ENCODE results near the gene ETV7.
"Not testable (repeated sequence)": the region's sequence is repeated elsewhere in the genome, so short reads cannot be mapped to it uniquely, and the experiment has no call there.

ETV7 gene

GRCh38 chr6:36414481-36414880 lies 27.0 kb upstream of the ETV7 start:
- no peak for DNase-seq
- no peaks in the 10 kb centered on the region for H3K36me3 ChIP-seq (replicated peaks)
- in situ Hi-C loops (cut with HindIII; ENCODE audit: low pct_ligation_motif_present, low sequenced_read_pairs): no loop called here
- no peak overlapping the region for H3K27ac ChIP-seq
- no peak for TF ChIP-seq CTCF (IDR thresholded peaks at IDR 0.05; ENCODE audit: low read depth, low read length, missing control alignments)
- H3K4me3 ChIP-seq (ENCODE audit: low read depth, low read length): no peak overlapping the region
- H3K27me3 ChIP-seq (replicated peaks): no peaks in the 10 kb centered on the region

GRCh38 chr6:36413489-36414480 lies 26.3 kb upstream of the ETV7 start:
- Histone ChIP-seq H3K27ac (no peak overlapping the region), H3K4me3 (ENCODE audit: low read depth, low read length) (no peak overlapping the region), H3K27me3 (replicated peaks) (no peaks in the 10 kb centered on the region), H3K36me3 (replicated peaks) (no peaks in the 10 kb centered on the region)
- in situ Hi-C loops (cut with HindIII; ENCODE audit: low pct_ligation_motif_present, low sequenced_read_pairs): no loop called here
- TF ChIP-seq CTCF (IDR thresholded peaks at IDR 0.05; ENCODE audit: low read depth, low read length, missing control alignments): no peak
- DNase-seq: no peak

DNA sequence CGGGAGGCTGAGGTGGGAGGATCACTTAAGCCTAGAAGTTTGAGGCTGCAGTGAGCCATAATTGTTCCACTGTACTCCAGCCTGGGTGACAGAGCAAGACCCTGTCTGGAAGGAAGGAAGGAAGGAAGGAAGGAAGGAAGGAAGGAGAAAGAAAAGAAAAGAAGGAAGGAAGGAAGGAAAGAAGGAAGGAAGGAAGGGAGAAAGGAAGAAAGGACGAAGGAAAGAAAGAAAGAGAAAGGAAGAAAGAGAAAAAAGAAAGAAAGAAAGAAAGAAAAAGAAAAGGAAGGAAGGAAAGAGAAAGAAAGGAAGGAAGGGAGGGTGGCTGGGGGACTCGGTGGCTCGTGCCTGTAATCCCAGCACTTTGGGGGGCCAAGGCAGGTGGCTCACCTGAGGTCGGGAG lies 22.2 kb upstream of the ETV7 start:
- H3K36me3 ChIP-seq (replicated peaks); H3K27me3 ChIP-seq (replicated peaks); H3K4me3 ChIP-seq (ENCODE audit: low read depth, low read length); H3K27ac ChIP-seq; in situ Hi-C loops (cut with HindIII; ENCODE audit: low pct_ligation_motif_present, low sequenced_read_pairs); DNase-seq: not testable (repeated sequence)

DNA sequence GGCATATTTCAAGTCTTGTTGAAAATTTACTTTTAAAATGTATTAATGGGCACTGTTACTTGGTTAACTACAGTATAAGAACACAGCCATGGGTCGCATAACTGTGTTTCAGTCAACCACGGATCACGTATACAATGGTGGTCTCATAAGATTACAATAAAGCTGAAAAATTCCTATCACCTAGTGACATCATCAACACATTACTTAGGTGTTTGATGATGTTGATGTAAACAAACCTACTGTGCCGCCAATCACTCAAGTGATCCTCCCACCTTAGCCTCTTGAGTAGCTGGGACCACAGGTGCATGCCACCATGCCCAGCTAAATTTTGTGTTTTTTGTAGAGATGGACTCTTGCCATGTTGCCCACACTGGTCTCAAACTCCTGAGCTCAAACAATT lies 16.7 kb upstream of the ETV7 start:
- no peak for DNase-seq
- Histone ChIP-seq H3K27ac (no peak overlapping the region), H3K36me3 (replicated peaks) (no peaks in the 10 kb centered on the region), H3K4me3 (ENCODE audit: low read depth, low read length) (no peak overlapping the region), H3K27me3 (replicated peaks) (no peaks in the 10 kb centered on the region)
- in situ Hi-C loops (cut with HindIII; ENCODE audit: low pct_ligation_motif_present, low sequenced_read_pairs): no loop called here
- TF ChIP-seq CTCF (IDR thresholded peaks at IDR 0.05; ENCODE audit: low read depth, low read length, missing control alignments): no peak

DNA sequence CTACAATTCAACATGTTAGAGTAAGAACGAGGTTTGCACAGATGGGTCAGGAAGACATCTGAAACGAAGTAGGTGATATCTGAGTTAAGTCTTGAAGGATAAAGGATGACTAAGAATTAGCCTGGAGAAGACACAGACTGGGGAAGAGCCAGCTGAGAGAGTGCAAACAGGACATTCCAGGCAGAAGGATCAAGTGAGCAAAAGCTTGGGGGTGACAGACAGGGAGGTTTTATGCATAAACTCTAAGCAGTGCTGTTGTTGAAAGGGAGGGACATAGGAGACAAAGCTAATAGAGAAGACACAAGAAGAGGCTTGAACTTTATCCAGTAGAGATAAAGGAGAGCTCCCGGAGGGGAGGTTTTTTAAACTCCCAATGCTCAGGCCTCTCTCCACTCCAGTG lies 15.0 kb upstream of the ETV7 start:
- H3K4me3 ChIP-seq (ENCODE audit: low read depth, low read length): no peak overlapping the region
- in situ Hi-C loops (cut with HindIII; ENCODE audit: low pct_ligation_motif_present, low sequenced_read_pairs): no loop called here
- H3K27ac ChIP-seq: no peak overlapping the region
- H3K36me3 ChIP-seq (replicated peaks): no peaks in the 10 kb centered on the region
- no peaks in the 10 kb centered on the region for H3K27me3 ChIP-seq (replicated peaks)
- DNase-seq: no peak
- no peak for TF ChIP-seq CTCF (IDR thresholded peaks at IDR 0.05; ENCODE audit: low read depth, low read length, missing control alignments)

DNA sequence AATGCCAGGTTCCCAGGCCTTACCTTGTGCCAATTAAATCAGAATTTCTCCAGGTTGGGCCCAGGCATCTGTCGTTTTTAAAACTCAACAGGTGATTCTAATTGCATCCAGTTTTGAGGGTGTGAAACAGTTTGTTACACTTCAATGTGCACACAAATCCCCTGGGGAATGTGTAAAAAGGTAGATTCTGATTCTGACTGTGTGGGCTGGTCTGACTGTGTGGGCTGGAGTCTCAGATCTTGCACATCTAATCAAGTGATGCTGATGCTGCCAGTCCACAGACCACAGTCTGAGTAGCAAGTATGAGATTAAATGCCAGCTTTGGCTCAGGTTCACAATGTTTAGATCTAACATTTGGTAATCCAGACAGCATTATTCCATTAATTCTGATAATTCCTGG lies 12.5 kb upstream of the ETV7 start:
- in situ Hi-C loops (cut with HindIII; ENCODE audit: low pct_ligation_motif_present, low sequenced_read_pairs): no loop called here
- Histone ChIP-seq H3K36me3 (replicated peaks) (no peaks in the 10 kb centered on the region), H3K4me3 (ENCODE audit: low read depth, low read length) (no peak overlapping the region), H3K27me3 (replicated peaks) (no peaks in the 10 kb centered on the region), H3K27ac (no peak overlapping the region)
- no peak for TF ChIP-seq CTCF (IDR thresholded peaks at IDR 0.05; ENCODE audit: low read depth, low read length, missing control alignments)
- DNase-seq: no peak

All from brain microvascular endothelial cell (primary cell).